ENCODE data around the gene C15orf39.

GRCh38 chr15:75197062-75197630 lies 4.5 kb upstream of the C15orf39 start:
- TF ChIP-seq GATA3 (IDR thresholded peaks at IDR 0.05; ENCODE audit: low read depth, low read length) (no peak), GATA2 (IDR thresholded peaks at IDR 0.05; ENCODE audit: low read depth, low read length) (no peak)
